K562 (cell line): ENCODE results near the gene NUDT6. TPM values are rescaled to one million over a fixed set of nuclear protein-coding genes. Genes with fewer than 3 reads are reported as not detected.

ENCODE experiments used
- CREBBP ChIP-seq: IDR thresholded peaks from one replicate; pipeline ENCODE4 v1.6.1; 2012; ENCODE audit warnings: low read depth, mild to moderate bottlenecking, control low read depth, inconsistent platforms, low read length
- EGR1 ChIP-seq: fragments of 450-650 bp; conservative IDR thresholded peaks from 2 replicates; pipeline ENCODE4 v1.6.1; 2017; ENCODE audit warnings: mild to moderate bottlenecking
- FOXJ3 ChIP-seq: sonication (generic); formaldehyde crosslinking; IDR thresholded peaks from 2 replicates; pipeline ENCODE4 v1.4.0; 2020; ENCODE audit warnings: mild to moderate bottlenecking, missing genetic modification reagents
- GABPB1 ChIP-seq: sonication (generic); formaldehyde crosslinking; IDR thresholded peaks from 2 replicates; pipeline ENCODE4 v1.8.0; 2022; ENCODE audit warnings: mild to moderate bottlenecking, missing genetic modification reagents
- GATAD2B ChIP-seq: fragments of 450-650 bp; IDR thresholded peaks from 2 replicates; pipeline ENCODE4 v1.6.1; 2017; ENCODE audit warnings: mild to moderate bottlenecking, borderline replicate concordance
- GTF2F1 ChIP-seq: IDR thresholded peaks from 2 replicates; pipeline ENCODE4 v1.6.1; 2011; ENCODE audit warnings: low read depth, low read length, improper control_type of control experiment
- RFX1 ChIP-seq: fragments of 450-650 bp; IDR thresholded peaks from 2 replicates; pipeline ENCODE4 v1.6.1; 2016; ENCODE audit warnings: mild to moderate bottlenecking, moderate library complexity
- TOE1 ChIP-seq, 2 experiments: fragments of 450-650 bp in 1 of 2; sonication (generic) in 1 of 2; formaldehyde crosslinking in 1 of 2; IDR thresholded peaks; 2 replicates each; pipeline versions ENCODE4 v1.7.1 to v1.8.0; 2016 to 2022; ENCODE audit warnings: borderline replicate concordance in 2 of 2, mild to moderate bottlenecking in 2 of 2, antibody characterized with exemption in 1 of 2, inconsistent platforms in 1 of 2, low read depth in 1 of 2, missing genetic modification reagents in 1 of 2, moderate library complexity in 1 of 2
- ZKSCAN1 ChIP-seq: fragments of 150-350 bp; IDR thresholded peaks from 2 replicates; pipeline ENCODE4 v1.6.1; 2016; ENCODE audit warnings: low read depth, low read length
- ZNF583 ChIP-seq: fragments of 250-450 bp; sonication (Bioruptor Pico); IDR thresholded peaks from 2 replicates; pipeline ENCODE4 v1.4.0; 2020
- ZNF778 ChIP-seq: fragments of 450-650 bp; formaldehyde crosslinking; IDR thresholded peaks from 2 replicates; pipeline ENCODE4 v1.4.0; 2020; ENCODE audit warnings: mild to moderate bottlenecking, moderate library complexity
- polyA plus RNA-seq, 8 experiments: library from polyadenylated mRNA; depleted of rRNA in 4 of 8; stranded (reverse) in 5 of 8; unstranded in 3 of 8; fragments of >200 nt; fragmentation: Nextera tagmentation in 2 of 8; fragmentation: Illumina TruSeq in 1 of 8; extraction: Ambion mirVana in 2 of 8; extraction: Trizol in 1 of 8; gene quantifications; 2 replicates each; pipeline versions ENCODE4 v1.2.1 to v1.2.3, GENCODE V29; 2011 to 2014; ENCODE audit warnings: inconsistent platforms in 1 of 8, missing spikeins in 1 of 8
- total RNA-seq, 7 experiments: library from RNA; depleted of rRNA in 6 of 7; stranded (reverse); fragments of >200 nt in 6 of 7; fragmentation: Illumina TruSeq in 2 of 7; extraction: Trizol in 2 of 7; gene quantifications; 2 replicates each; pipeline versions ENCODE4 v1.2.1 to v1.2.3, GENCODE V29; 2011 to 2021; ENCODE audit warnings: low replicate concordance in 1 of 7
- TF ChIP-seq, protein P1 (sequence below): fragments of 450-650 bp; formaldehyde crosslinking; IDR thresholded peaks from 2 replicates; pipeline ENCODE4 v1.4.0; 2020; ENCODE audit warnings: mild to moderate bottlenecking, mixed read lengths
- TF ChIP-seq, protein P2 (sequence below), 2 experiments: fragments of 450-650 bp; conservative IDR thresholded peaks; 2 replicates each; pipeline ENCODE4 v1.6.1; 2017; ENCODE audit warnings: mild to moderate bottlenecking in 2 of 2, moderate library complexity in 2 of 2
- TF ChIP-seq, protein P3 (sequence below): fragments of 250-450 bp; sonication (Bioruptor Pico); IDR thresholded peaks from 2 replicates; pipeline ENCODE4 v1.4.0; 2020; ENCODE audit warnings: mild to moderate bottlenecking, moderate library complexity
- TF ChIP-seq, protein P4 (sequence below), 2 experiments: fragments of 450-650 bp in 1 of 2; IDR thresholded peaks; 2 replicates each; pipeline ENCODE4 v1.6.1; 2011 to 2017; ENCODE audit warnings: low read depth in 2 of 2, antibody characterized with exemption in 1 of 2, borderline replicate concordance in 1 of 2, low read length in 1 of 2, mild to moderate bottlenecking in 1 of 2, mixed read lengths in 1 of 2; ENCODE audit not compliant: control insufficient read depth in 1 of 2
- TF ChIP-seq, protein P5 (sequence below): fragments of 150-350 bp; conservative IDR thresholded peaks from 2 replicates; pipeline ENCODE4 v1.6.1; 2014; ENCODE audit warnings: low read length

The NUDT6 gene
- total and polyA plus RNA-seq, 9 of the 15 experiments (the other 6 are each of a cell fraction or from before 2014, with no cell fraction given): 9.4 to 18.1 (median 13.4) TPM

DNA sequence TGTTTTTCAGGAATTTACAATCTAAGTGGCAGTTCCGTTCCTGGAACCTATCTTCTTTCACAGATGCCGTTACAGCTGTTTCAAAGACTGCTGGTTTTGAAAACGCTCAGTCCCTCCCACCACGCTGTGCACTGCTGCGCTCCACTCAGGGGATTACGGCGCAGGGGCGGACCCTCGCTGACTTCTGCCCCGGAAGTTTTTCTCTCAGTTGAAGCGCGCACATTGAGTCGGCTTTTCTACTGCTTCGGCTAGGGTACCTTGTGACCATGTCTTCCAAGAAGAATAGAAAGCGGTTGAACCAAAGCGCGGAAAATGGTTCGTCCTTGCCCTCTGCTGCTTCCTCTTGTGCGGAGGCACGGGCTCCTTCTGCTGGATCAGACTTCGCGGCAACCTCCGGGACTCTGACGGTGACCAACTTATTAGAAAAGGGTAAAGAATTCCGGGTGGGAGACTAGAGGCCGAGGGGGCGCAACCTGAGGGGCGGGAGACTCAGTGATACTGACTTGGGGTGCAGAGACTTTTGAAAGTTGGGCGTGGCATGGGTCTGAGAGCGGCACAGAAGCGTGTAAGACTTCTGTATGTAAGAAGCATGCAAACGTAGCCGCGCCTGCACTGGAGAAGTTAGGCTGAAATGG is 597 bp upstream of the NUDT6 start (continued):
- TF ChIP-seq ZNF778 (CRISPR knock-in tag) (no peak), GABPB1 (CRISPR knock-in tag) (peak; percentile 98), GTF2F1 (0 out of 2 replicates have a peak, but pooled peaks have one; percentile 36), GATAD2B (no peak), RFX1 (no peak), ZNF583 (CRISPR knock-in tag) (no peak), CREBBP (no peak), FOXJ3 (no peak), TOE1 (IDR thresholded peaks at IDR 0.05; ENCODE audit: borderline replicate concordance) (peak; percentile 76), TOE1 (CRISPR knock-in tag; IDR thresholded peaks at IDR 0.05; ENCODE audit: borderline replicate concordance, low read depth) (no peak), EGR1 (no peak; the same call in 1 of the 2 replicates), ZKSCAN1 (no peak; the same call in none of the 2 replicates)
- TF ChIP-seq, protein P1, sequence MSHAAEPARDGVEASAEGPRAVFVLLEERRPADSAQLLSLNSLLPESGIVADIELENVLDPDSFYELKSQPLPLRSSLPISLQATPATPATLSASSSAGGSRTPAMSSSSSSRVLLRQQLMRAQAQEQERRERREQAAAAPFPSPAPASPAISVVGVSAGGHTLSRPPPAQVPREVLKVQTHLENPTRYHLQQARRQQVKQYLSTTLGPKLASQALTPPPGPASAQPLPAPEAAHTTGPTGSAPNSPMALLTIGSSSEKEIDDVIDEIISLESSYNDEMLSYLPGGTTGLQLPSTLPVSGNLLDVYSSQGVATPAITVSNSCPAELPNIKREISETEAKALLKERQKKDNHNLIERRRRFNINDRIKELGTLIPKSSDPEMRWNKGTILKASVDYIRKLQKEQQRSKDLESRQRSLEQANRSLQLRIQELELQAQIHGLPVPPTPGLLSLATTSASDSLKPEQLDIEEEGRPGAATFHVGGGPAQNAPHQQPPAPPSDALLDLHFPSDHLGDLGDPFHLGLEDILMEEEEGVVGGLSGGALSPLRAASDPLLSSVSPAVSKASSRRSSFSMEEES (CRISPR knock-in tag): no peak
- TF ChIP-seq, protein P2, sequence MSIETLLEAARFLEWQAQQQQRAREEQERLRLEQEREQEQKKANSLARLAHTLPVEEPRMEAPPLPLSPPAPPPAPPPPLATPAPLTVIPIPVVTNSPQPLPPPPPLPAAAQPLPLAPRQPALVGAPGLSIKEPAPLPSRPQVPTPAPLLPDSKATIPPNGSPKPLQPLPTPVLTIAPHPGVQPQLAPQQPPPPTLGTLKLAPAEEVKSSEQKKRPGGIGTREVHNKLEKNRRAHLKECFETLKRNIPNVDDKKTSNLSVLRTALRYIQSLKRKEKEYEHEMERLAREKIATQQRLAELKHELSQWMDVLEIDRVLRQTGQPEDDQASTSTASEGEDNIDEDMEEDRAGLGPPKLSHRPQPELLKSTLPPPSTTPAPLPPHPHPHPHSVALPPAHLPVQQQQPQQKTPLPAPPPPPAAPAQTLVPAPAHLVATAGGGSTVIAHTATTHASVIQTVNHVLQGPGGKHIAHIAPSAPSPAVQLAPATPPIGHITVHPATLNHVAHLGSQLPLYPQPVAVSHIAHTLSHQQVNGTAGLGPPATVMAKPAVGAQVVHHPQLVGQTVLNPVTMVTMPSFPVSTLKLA (conservative IDR thresholded peaks at IDR 0.05): peak; percentile 92 to 97
- TF ChIP-seq, protein P3, sequence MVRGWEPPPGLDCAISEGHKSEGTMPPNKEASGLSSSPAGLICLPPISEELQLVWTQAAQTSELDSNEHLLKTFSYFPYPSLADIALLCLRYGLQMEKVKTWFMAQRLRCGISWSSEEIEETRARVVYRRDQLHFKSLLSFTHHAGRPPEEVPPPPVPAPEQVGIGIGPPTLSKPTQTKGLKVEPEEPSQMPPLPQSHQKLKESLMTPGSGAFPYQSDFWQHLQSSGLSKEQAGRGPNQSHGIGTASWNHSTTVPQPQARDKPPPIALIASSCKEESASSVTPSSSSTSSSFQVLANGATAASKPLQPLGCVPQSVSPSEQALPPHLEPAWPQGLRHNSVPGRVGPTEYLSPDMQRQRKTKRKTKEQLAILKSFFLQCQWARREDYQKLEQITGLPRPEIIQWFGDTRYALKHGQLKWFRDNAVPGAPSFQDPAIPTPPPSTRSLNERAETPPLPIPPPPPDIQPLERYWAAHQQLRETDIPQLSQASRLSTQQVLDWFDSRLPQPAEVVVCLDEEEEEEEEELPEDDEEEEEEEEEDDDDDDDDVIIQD (CRISPR knock-in tag): no peak
- TF ChIP-seq, protein P4, sequence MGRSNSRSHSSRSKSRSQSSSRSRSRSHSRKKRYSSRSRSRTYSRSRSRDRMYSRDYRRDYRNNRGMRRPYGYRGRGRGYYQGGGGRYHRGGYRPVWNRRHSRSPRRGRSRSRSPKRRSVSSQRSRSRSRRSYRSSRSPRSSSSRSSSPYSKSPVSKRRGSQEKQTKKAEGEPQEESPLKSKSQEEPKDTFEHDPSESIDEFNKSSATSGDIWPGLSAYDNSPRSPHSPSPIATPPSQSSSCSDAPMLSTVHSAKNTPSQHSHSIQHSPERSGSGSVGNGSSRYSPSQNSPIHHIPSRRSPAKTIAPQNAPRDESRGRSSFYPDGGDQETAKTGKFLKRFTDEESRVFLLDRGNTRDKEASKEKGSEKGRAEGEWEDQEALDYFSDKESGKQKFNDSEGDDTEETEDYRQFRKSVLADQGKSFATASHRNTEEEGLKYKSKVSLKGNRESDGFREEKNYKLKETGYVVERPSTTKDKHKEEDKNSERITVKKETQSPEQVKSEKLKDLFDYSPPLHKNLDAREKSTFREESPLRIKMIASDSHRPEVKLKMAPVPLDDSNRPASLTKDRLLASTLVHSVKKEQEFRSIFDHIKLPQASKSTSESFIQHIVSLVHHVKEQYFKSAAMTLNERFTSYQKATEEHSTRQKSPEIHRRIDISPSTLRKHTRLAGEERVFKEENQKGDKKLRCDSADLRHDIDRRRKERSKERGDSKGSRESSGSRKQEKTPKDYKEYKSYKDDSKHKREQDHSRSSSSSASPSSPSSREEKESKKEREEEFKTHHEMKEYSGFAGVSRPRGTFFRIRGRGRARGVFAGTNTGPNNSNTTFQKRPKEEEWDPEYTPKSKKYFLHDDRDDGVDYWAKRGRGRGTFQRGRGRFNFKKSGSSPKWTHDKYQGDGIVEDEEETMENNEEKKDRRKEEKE (IDR thresholded peaks at IDR 0.05; ENCODE audit: borderline replicate concordance in 1 of 2, control insufficient read depth in 1 of 2, low read depth in 2 of 2, low read length in 1 of 2): 0 out of 4 replicates have a peak, but pooled peaks of 1 of the 2 experiments have one; percentile 48
- TF ChIP-seq, protein P5, sequence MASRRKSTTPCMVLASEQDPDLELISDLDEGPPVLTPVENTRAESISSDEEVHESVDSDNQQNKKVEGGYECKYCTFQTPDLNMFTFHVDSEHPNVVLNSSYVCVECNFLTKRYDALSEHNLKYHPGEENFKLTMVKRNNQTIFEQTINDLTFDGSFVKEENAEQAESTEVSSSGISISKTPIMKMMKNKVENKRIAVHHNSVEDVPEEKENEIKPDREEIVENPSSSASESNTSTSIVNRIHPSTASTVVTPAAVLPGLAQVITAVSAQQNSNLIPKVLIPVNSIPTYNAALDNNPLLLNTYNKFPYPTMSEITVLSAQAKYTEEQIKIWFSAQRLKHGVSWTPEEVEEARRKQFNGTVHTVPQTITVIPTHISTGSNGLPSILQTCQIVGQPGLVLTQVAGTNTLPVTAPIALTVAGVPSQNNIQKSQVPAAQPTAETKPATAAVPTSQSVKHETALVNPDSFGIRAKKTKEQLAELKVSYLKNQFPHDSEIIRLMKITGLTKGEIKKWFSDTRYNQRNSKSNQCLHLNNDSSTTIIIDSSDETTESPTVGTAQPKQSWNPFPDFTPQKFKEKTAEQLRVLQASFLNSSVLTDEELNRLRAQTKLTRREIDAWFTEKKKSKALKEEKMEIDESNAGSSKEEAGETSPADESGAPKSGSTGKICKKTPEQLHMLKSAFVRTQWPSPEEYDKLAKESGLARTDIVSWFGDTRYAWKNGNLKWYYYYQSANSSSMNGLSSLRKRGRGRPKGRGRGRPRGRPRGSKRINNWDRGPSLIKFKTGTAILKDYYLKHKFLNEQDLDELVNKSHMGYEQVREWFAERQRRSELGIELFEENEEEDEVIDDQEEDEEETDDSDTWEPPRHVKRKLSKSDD: no peak
